ENCODE results near the gene KSR2.

Gene KSR2

DNA sequence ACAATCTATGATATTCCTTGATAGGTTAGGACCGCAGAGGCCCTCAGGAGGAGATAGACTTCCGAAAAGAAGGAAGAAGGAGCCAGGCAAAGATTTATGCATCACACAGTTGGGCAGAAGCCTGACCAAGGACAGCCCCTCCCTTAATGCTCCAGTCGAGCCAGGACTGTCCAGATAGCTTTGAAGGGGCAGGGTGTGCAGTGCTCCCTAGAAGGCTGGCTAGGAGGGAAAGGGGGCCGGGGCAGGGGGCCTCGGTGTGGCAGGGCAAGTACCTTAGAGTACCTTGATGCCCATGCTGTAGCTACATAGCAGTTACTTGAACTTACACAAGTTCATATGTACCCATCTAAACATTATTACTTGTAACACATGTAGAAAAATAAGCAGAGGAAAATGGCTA, 512.7 kb downstream of the KSR2 start:
- H3K27me3 ChIP-seq (ENCODE audit: insufficient read depth, low read length) = no peaks in the 10 kb centered on the region
- TF ChIP-seq EZH2 (IDR thresholded peaks at IDR 0.05; ENCODE audit: borderline replicate concordance, low read length) = no peak
- TF ChIP-seq, protein P1, sequence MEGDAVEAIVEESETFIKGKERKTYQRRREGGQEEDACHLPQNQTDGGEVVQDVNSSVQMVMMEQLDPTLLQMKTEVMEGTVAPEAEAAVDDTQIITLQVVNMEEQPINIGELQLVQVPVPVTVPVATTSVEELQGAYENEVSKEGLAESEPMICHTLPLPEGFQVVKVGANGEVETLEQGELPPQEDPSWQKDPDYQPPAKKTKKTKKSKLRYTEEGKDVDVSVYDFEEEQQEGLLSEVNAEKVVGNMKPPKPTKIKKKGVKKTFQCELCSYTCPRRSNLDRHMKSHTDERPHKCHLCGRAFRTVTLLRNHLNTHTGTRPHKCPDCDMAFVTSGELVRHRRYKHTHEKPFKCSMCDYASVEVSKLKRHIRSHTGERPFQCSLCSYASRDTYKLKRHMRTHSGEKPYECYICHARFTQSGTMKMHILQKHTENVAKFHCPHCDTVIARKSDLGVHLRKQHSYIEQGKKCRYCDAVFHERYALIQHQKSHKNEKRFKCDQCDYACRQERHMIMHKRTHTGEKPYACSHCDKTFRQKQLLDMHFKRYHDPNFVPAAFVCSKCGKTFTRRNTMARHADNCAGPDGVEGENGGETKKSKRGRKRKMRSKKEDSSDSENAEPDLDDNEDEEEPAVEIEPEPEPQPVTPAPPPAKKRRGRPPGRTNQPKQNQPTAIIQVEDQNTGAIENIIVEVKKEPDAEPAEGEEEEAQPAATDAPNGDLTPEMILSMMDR (IDR thresholded peaks at IDR 0.05; ENCODE audit: low read length) = no peak

DNA sequence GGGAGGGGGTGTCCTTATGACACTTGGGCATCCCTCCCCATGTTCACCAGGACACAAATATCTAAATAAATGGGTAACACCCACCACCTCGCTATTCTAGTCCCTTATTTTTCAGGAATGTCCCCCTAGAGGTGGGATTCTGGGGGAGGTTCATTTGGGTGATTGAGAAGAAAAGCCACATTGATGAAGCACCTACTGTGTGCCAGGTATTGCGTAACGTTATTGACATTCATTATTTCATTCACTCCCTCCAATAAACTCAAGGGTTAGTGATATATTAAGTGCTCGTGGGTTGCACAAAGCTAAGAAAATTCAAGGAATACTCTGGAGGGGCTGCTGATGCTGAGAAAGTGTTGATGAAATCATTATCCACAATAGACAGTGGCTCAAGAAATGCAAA, 514.8 kb downstream of the KSR2 start:
- no peak overlapping the region for H3K9ac ChIP-seq (ENCODE audit: low read length)
- no peaks in the 10 kb centered on the region for H3K4me1 ChIP-seq (ENCODE audit: insufficient read depth, low read length, severe bottlenecking)
- no peaks in the 10 kb centered on the region for H3K9me2 ChIP-seq (ENCODE audit: low read depth, low read length)
- H3K9me3 ChIP-seq (ENCODE audit: low read length) = no peaks in the 10 kb centered on the region
- no peak overlapping the region for H2AFZ ChIP-seq (ENCODE audit: low read length)
- no peaks in the 10 kb centered on the region for H3K27me3 ChIP-seq (ENCODE audit: insufficient read depth, low read length)
- no peaks in the 10 kb centered on the region for H3F3A ChIP-seq (ENCODE audit: insufficient read depth, low read length)
- no peaks in the 10 kb centered on the region for H3K79me2 ChIP-seq (ENCODE audit: insufficient read depth, low read length)
- no peaks in the 10 kb centered on the region for H3K36me3 ChIP-seq (ENCODE audit: insufficient read depth, low read length)
- H4K20me1 ChIP-seq (ENCODE audit: insufficient read depth, low read length) = no peaks in the 10 kb centered on the region
- H3K4me2 ChIP-seq (ENCODE audit: low read length) = no peak overlapping the region
- no peak overlapping the region for H3K4me3 ChIP-seq (ENCODE audit: low read depth, low read length, poor library complexity, severe bottlenecking)
- H3K27ac ChIP-seq (ENCODE audit: low read depth, low read length, poor library complexity, severe bottlenecking) = no peak overlapping the region
- TF ChIP-seq, protein P1 (IDR thresholded peaks at IDR 0.05; ENCODE audit: low read length) = no peak
- TF ChIP-seq EZH2 (IDR thresholded peaks at IDR 0.05; ENCODE audit: borderline replicate concordance, low read length) = no peak

More for the DNA sequence above, 512.7 kb downstream of the KSR2 start:
- Histone ChIP-seq H3K9me3 (ENCODE audit: low read length) (no peaks in the 10 kb centered on the region), H3K9me2 (ENCODE audit: low read depth, low read length) (no peaks in the 10 kb centered on the region), H3K4me2 (ENCODE audit: low read length) (no peak overlapping the region), H3K27ac (ENCODE audit: low read depth, low read length, poor library complexity, severe bottlenecking) (no peak overlapping the region), H3K4me3 (ENCODE audit: low read depth, low read length, poor library complexity, severe bottlenecking) (no peak overlapping the region), H4K20me1 (ENCODE audit: insufficient read depth, low read length) (no peaks in the 10 kb centered on the region), H3K36me3 (ENCODE audit: insufficient read depth, low read length) (no peaks in the 10 kb centered on the region), H3K4me1 (ENCODE audit: insufficient read depth, low read length, severe bottlenecking) (no peaks in the 10 kb centered on the region), H3K9ac (ENCODE audit: low read length) (no peak overlapping the region), H3K79me2 (ENCODE audit: insufficient read depth, low read length) (no peaks in the 10 kb centered on the region), H3F3A (ENCODE audit: insufficient read depth, low read length) (no peaks in the 10 kb centered on the region), H2AFZ (ENCODE audit: low read length) (no peak overlapping the region)

DNA sequence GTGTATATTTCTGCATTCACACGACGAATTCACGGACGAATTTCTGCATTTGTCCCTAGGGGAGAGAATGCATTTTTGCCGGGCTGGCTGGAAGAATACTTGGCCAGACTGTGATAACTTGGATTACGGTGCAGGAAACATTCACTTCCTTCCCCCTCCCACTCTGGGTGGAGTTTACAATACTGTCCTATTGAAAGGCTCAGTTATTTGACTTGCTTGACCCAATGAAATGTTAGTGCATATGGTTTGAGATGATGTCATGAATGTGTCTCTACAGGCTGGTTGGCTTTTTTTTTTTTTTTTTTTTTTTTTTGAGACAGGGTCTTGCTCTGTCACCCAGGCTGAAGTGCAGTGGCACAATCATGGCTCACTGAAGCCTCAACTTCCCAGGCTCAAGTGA, 516.7 kb downstream of the KSR2 start:
- Histone ChIP-seq H3K9ac (ENCODE audit: low read length) (no peak overlapping the region), H3K9me3 (ENCODE audit: low read length) (no peaks in the 10 kb centered on the region), H3K36me3 (ENCODE audit: insufficient read depth, low read length) (no peaks in the 10 kb centered on the region), H4K20me1 (ENCODE audit: insufficient read depth, low read length) (no peaks in the 10 kb centered on the region), H3K27ac (ENCODE audit: low read depth, low read length, poor library complexity, severe bottlenecking) (no peak overlapping the region), H3F3A (ENCODE audit: insufficient read depth, low read length) (no peaks in the 10 kb centered on the region), H3K9me2 (ENCODE audit: low read depth, low read length) (no peaks in the 10 kb centered on the region), H3K4me1 (ENCODE audit: insufficient read depth, low read length, severe bottlenecking) (no peaks in the 10 kb centered on the region), H3K27me3 (ENCODE audit: insufficient read depth, low read length) (no peaks in the 10 kb centered on the region), H3K4me2 (ENCODE audit: low read length) (no peak overlapping the region), H3K79me2 (ENCODE audit: insufficient read depth, low read length) (no peaks in the 10 kb centered on the region), H2AFZ (ENCODE audit: low read length) (no peak overlapping the region), H3K4me3 (ENCODE audit: low read depth, low read length, poor library complexity, severe bottlenecking) (no peak overlapping the region)
- no peak for TF ChIP-seq EZH2 (IDR thresholded peaks at IDR 0.05; ENCODE audit: borderline replicate concordance, low read length)
- TF ChIP-seq, protein P1 (IDR thresholded peaks at IDR 0.05; ENCODE audit: low read length) = no peak
